ENCODE data around the gene PLA2G6.
"Not testable (repeated sequence)": the region's sequence is repeated elsewhere in the genome, so short reads cannot be mapped to it uniquely, and the experiment has no call there.

The PLA2G6 gene

DNA sequence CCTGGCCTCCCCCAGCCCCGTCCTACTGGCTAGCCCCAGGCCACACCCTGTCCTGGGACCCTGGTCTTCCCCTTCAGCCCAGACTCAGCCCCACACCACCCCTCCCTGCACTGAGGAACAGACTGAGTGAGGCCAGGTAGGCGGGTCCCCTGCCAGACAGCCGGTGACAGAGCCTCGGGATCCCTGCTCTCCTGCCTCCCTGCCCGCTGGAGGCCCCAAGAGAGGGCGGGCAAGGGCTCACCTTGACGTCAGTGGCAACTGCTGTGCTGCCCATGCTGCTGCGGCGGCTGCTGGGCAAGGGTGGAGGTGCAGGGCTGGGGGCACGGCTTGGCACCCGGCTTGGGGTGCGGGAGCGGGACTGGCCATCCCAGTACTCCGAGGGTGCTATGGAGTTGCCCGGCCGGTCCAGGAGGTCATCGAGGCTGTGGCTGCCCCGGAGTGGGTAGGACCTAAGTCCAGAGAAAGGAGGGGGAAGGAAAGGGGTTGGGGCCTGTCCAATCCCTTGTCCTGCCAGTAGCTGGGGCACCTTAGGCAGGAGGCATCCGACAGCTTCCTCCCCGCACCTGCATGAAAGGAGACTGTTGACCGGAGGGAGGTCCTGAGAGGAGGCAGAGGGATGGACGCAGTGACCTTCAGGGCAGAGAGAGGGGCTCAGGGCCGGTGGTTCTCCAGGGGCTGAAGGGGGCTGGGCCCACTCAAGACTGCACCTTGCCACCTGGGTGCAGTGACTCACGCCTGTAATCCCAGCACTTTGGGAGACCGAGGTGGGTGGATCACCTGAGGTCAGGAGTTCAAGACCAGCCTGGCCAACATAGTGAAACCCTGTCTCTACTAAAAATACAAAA lies 95.4 kb downstream of the PLA2G6 start:
- DNase-seq (ENCODE audit: low read depth in 2 of 3, low spot score in 1 of 3) = no peak

DNA sequence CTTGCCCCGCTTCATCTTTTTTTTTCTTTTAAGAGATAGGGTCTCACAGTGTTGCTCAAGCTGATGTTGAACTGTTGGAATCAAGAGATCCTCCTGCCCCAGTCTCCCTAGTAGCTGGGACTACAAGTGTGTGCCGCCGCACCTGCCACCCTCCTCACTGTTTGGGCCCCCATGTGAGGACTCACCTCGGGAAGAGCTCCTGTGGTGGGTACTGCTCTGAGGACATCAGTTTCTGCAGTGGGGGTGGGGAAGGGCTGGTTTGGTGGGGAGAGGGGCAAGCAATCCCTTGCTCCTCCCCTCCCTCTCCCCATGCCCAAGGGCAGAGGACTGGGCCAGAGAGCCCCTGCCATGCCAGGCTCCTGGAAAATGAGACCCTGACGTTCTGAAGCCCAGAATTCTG lies 96.1 kb downstream of the PLA2G6 start:
- no peak for DNase-seq (ENCODE audit: low read depth in 2 of 3, low spot score in 1 of 3)

- DNase-seq (ENCODE audit: low read depth in 2 of 3, low spot score in 1 of 3) = no peak
Measured at GRCh38 chr22:38085056-38085455, 96.6 kb downstream of the PLA2G6 start.

DNA sequence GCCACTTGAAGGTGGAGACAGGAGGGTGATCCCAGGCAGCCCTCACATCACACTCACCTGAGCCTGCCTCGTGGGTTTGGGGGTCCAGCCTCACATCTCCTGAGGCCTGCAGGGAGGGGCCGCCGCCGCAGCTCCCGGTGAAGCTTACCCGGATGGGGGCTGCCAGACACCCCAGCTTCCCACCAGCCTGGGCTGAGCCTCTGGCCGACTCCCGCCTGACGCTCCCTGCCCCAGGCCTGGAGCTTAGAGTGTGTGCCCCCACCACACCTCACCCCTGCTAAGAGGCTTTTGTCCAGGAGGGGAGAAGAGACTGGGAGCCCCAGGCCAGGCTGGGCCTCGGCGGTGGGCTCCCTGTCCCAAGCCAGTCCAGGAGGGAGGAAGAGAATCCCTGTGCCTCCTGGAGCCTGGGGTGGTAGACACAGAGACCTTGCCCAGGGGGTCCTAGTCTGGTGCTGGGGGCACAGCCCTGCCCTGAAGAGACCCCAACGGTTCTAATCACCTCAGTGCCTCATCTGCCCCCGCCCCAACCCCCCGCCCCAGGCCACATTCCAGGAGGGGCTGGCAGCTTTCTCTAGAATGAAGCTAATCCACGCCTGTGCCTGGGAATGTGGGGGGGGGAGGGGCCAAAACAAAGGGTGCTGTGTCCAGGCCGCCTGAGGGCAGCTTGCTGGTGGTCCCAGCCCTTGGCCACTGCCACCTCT lies 97.5 kb downstream of the PLA2G6 start, which contains the start of gene SLC16A8:
SLC16A8 (minus strand) TSS at position 254 of the 701 bp plus-strand sequence. CDS start 1,311 bp downstream, outside the sequence.
- DNase-seq (ENCODE audit: low read depth in 2 of 3, low spot score in 1 of 3) = no peak

- DNase-seq (ENCODE audit: low read depth in 2 of 3, low spot score in 1 of 3) = no peak
Measured at GRCh38 chr22:38082986-38083710, 98.5 kb downstream of the PLA2G6 start.

DNA sequence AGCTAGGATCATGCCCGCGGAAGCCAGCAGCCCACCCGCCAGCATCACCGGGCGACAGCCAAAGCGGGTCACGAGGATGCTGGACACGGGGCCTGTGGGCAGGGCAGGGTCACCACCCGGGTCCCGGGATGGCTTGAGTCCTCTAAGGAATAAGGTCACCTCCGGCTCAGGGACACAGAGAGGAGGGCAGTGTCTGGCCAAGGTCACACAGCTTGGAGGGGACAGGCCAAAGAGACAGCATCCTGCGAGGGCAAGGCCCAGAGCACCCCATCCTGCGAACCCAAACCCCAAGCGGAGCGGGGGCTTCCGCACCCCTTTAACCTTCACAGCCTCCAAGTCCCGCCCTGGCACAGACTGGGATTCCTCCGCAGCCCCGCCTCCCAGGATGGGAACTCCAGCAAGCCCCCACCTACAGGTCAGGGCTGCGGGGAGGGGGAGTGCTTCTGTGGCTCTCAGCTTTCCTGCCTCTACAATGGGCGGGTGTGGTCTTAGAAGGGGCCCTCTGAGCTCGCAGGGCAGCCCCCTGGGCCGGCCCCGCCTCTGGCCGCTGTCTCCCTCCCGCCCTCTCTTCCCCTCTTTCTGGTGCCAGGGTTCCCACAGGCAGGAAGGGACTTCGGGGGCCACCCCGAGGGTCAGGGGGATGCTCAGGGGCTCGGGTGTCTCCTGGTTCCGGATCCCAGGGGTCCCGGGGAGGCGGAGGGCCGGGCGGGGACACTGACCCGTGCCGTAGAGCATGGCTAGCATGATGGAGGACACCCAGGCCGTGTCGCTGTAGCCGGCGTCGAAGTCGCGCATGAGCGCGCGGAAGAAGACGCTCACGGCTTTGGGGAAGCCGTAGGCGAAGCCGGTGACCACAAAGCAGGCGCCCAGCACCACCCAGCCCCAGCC lies 99.4 kb downstream of the PLA2G6 start:
- no peak for DNase-seq (ENCODE audit: low read depth in 2 of 3, low spot score in 1 of 3)

DNA sequence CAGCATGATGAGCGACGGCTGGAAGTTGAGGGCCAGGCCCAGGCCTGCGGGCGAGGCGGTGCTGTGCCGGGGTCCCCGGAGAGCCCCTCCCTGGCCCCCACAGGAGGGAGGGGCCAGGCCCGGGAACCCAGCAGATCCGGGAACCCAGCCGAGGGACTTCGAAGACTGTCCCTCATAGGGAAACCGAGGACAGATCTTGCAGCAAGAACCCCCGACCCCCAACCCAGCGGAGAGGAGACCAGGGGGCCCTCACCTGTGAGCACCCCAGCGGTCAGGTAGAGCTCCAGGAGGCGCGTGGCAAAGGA lies 100.0 kb downstream of the PLA2G6 start:
- DNase-seq (ENCODE audit: low read depth in 2 of 3, low spot score in 1 of 3) = no peak

- no peak for DNase-seq (ENCODE audit: low read depth in 2 of 3, low spot score in 1 of 3)
Measured at GRCh38 chr22:38080850-38081635, 100.6 kb downstream of the PLA2G6 start.

DNA sequence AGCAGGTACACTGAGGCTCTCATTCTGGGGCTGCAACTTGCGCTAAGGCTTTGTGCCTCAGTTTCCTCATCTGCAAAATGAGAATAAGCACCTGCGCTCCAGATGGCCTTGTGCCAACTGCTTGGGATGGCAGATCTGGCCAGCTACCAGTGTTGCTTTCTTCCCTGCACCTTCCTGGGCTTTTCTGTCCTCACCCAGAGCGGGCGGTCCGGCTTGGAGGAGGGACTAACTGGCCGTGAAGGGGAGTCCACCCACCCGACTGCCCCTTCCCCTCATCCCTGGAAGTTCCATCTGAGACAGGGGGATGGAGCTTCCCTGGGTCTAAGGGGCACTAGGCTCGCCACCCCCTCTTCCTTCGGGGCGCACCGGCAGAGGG lies 101.2 kb downstream of the PLA2G6 start:
- no peak for DNase-seq (ENCODE audit: low read depth in 2 of 3, low spot score in 1 of 3)

DNA sequence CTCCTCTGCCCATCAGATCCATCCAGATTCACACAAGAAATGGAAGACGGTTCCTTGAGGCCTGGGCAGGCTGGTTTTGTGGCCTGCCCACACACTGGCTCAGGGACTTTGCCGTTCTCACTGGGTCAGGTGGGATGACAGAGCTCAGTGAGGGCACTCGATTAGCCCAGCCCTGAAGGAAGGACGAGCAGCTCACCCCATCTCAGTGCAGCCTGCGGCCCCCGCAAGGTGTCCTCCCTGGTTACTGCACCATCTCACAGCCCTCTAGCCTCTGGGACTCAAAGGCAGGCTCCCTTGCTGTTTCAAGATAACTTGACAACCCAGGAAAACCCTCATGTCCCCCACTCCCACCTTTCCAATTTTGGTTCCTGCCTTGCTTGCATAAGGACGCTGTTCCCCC lies 101.8 kb downstream of the PLA2G6 start:
- DNase-seq (ENCODE audit: low read depth in 2 of 3, low spot score in 1 of 3) = no peak

DNA sequence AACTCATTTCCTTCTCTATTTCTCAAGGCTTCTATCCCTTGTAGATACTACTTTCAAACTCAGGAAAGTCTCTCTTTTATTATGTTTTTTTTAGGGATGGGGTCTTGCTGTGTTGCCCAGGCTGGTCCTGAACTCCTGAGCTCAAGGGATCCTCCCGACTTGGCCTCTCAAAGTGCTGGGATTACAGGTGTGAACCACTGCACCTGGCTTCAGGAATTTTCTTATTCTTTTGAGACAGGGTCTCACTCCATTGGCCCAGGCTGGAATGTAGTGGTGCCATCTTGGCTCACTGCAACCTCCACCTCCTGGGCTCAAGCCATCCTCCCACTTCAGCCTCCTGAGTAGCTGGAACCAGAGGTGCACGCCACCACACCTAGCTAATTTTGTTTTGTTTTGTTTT lies 102.4 kb downstream of the PLA2G6 start:
- DNase-seq (ENCODE audit: low read depth in 2 of 3, low spot score in 1 of 3) = not testable (repeated sequence)

- DNase-seq (ENCODE audit: low read depth in 2 of 3, low spot score in 1 of 3) = no peak
Measured at GRCh38 chr22:38078046-38078840, 103.4 kb downstream of the PLA2G6 start.

GRCh38 chr22:38077595-38077994 lies 104.0 kb downstream of the PLA2G6 start:
- DNase-seq (ENCODE audit: low read depth in 2 of 3, low spot score in 1 of 3) = no peak

- DNase-seq (ENCODE audit: low read depth in 2 of 3, low spot score in 1 of 3) = no peak
Measured at GRCh38 chr22:38077096-38077495, 104.5 kb downstream of the PLA2G6 start.

DNA sequence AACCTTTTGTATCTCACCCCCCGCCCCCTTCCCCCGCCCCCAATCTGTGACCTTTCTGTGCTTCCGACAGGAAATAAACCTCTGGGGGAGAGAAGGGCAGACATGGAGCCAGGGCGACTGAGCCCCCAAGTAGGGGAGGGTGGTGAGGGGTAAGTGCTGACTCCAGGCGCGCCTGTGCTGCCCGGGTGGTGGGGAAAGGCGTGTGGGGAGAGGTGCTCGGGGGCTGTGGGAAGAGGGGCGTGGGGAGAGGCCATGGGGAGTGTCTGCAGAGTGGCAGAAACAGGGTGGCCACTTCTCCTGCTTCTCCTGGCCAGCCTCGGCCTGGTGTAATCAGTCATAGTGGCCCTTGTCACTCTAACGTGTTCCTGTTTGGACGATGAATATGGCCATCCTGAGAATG lies 105.7 kb downstream of the PLA2G6 start:
- no peak for DNase-seq (ENCODE audit: low read depth in 2 of 3, low spot score in 1 of 3)

GRCh38 chr22:38075105-38075825 lies 106.4 kb downstream of the PLA2G6 start:
- DNase-seq (ENCODE audit: low read depth in 2 of 3, low spot score in 1 of 3) = no peak

GRCh38 chr22:38074181-38075104 lies 107.2 kb downstream of the PLA2G6 start:
- no peak for DNase-seq (ENCODE audit: low read depth in 2 of 3, low spot score in 1 of 3)
